T-helper 2 cell treated with Interferon-gamma antibody and Interleukin-4, amounts not matched to agents 5 μg/mL and 100 μg/mL, for 36 hours (primary cell): ENCODE data around the gene HOXB2.
A peak's percentile ranks its signal among the peaks of the same experiment; 100 is the strongest.

Source experiments
- DNase-seq: peaks from one replicate; pipeline ENCODE4 v3.0.0; 2021; ENCODE audit warnings: low spot score
- H3K27ac Mint-ChIP-seq: one replicate; pipeline ENCODE4 v1.8.0; 2021; ENCODE audit warnings: mild to moderate bottlenecking, mixed read lengths
- H3K27me3 Mint-ChIP-seq: one replicate; pipeline ENCODE4 v1.8.0; 2021; ENCODE audit warnings: low read depth, mixed read lengths
- H3K36me3 Mint-ChIP-seq: one replicate; pipeline ENCODE4 v1.8.0; 2021; ENCODE audit warnings: low read depth, mixed read lengths
- H3K4me1 Mint-ChIP-seq: one replicate; pipeline ENCODE4 v1.8.0; 2021; ENCODE audit warnings: low read depth, mixed read lengths
- H3K4me3 Mint-ChIP-seq: one replicate; pipeline ENCODE4 v1.8.0; 2022; ENCODE audit warnings: mild to moderate bottlenecking, moderate library complexity, mixed read lengths
- H3K9me3 Mint-ChIP-seq: one replicate; pipeline ENCODE4 v1.8.0; 2021; ENCODE audit warnings: mixed read lengths

HOXB2 gene

GRCh38 chr17:48545022-48545375 lies at the start of gene HOXB2:
TSS of gene HOXB2 (minus strand) at chr17:48545109. CDS start at chr17:48544911, 198 bp downstream.
- Mint-ChIP-seq H3K27me3 (peaks cover 8% of the 10 kb centered on the region), H3K4me1 (peaks cover 55% of the 10 kb centered on the region), H3K4me3 (peak within 1 kb of the TSS; percentile 98), H3K9me3 (no peaks in the 10 kb centered on the region), H3K36me3 (peaks cover 29% of the 10 kb centered on the region), H3K27ac (peak within 1 kb of the TSS; percentile 95)
- no peak for DNase-seq

- peaks cover 2% of the 10 kb centered on the region for H3K36me3 Mint-ChIP-seq
- peak overlapping the region; percentile 83 for H3K4me3 Mint-ChIP-seq
- peaks cover 89% of the 10 kb centered on the region for H3K27me3 Mint-ChIP-seq
- DNase-seq, result peak; percentile 78
- peaks cover 48% of the 10 kb centered on the region for H3K4me1 Mint-ChIP-seq
- H3K9me3 Mint-ChIP-seq, result no peaks in the 10 kb centered on the region
- no peak overlapping the region for H3K27ac Mint-ChIP-seq
Measured at GRCh38 chr17:48593840-48594537, 49.1 kb upstream of the HOXB2 start.

- H3K27ac Mint-ChIP-seq, result no peak within 1 kb of the TSS
- peaks cover 44% of the 10 kb centered on the region for H3K4me1 Mint-ChIP-seq
- no peaks in the 10 kb centered on the region for H3K9me3 Mint-ChIP-seq
- H3K27me3 Mint-ChIP-seq, result peaks cover 89% of the 10 kb centered on the region
- peaks cover 2% of the 10 kb centered on the region for H3K36me3 Mint-ChIP-seq
- no peak for DNase-seq
- peak within 1 kb of the TSS; percentile 83 for H3K4me3 Mint-ChIP-seq
Measured at GRCh38 chr17:48593126-48593829, 48.4 kb upstream of the HOXB2 start, which contains the start of gene HOXB5. TSS of gene HOXB5 (minus strand) at chr17:48593779. CDS start at chr17:48593682, 97 bp downstream.

- no peaks in the 10 kb centered on the region for H3K9me3 Mint-ChIP-seq
- peaks cover 89% of the 10 kb centered on the region for H3K27me3 Mint-ChIP-seq
- H3K27ac Mint-ChIP-seq, result no peak overlapping the region
- no peak for DNase-seq
- H3K4me3 Mint-ChIP-seq, result peak overlapping the region; percentile 83
- H3K4me1 Mint-ChIP-seq, result peaks cover 41% of the 10 kb centered on the region
- H3K36me3 Mint-ChIP-seq, result peaks cover 2% of the 10 kb centered on the region
Measured at GRCh38 chr17:48592577-48592976, 47.7 kb upstream of the HOXB2 start.

- Mint-ChIP-seq H3K4me3 (peak overlapping the region; percentile 28), H3K9me3 (no peaks in the 10 kb centered on the region), H3K27me3 (peaks cover 89% of the 10 kb centered on the region), H3K27ac (no peak overlapping the region), H3K36me3 (peaks cover 2% of the 10 kb centered on the region), H3K4me1 (peaks cover 41% of the 10 kb centered on the region)
- no peak for DNase-seq
Measured at GRCh38 chr17:48592057-48592514, 47.2 kb upstream of the HOXB2 start.

GRCh38 chr17:48591255-48592056 lies 46.5 kb upstream of the HOXB2 start:
- Mint-ChIP-seq H3K9me3 (no peaks in the 10 kb centered on the region), H3K27ac (no peak overlapping the region), H3K4me3 (no peak overlapping the region), H3K4me1 (peaks cover 39% of the 10 kb centered on the region), H3K36me3 (peaks cover 2% of the 10 kb centered on the region), H3K27me3 (peaks cover 89% of the 10 kb centered on the region)
- DNase-seq, result no peak

GRCh38 chr17:48590607-48591161 lies 45.8 kb upstream of the HOXB2 start:
- peaks cover 40% of the 10 kb centered on the region for H3K4me1 Mint-ChIP-seq
- no peaks in the 10 kb centered on the region for H3K9me3 Mint-ChIP-seq
- H3K27ac Mint-ChIP-seq, result no peak overlapping the region
- peaks cover 90% of the 10 kb centered on the region for H3K27me3 Mint-ChIP-seq
- H3K36me3 Mint-ChIP-seq, result no peaks in the 10 kb centered on the region
- H3K4me3 Mint-ChIP-seq, result no peak overlapping the region
- no peak for DNase-seq

- peaks cover 86% of the 10 kb centered on the region for H3K27me3 Mint-ChIP-seq
- DNase-seq, result no peak
- H3K4me3 Mint-ChIP-seq, result no peak within 1 kb of the TSS
- H3K27ac Mint-ChIP-seq, result no peak within 1 kb of the TSS
- no peaks in the 10 kb centered on the region for H3K9me3 Mint-ChIP-seq
- H3K36me3 Mint-ChIP-seq, result no peaks in the 10 kb centered on the region
- H3K4me1 Mint-ChIP-seq, result peaks cover 45% of the 10 kb centered on the region
Measured at GRCh38 chr17:48589831-48590606, 45.1 kb upstream of the HOXB2 start, which contains the start of gene HOXB3. TSS of gene HOXB3 (minus strand) at chr17:48590241. CDS start at chr17:48552474, 37,767 bp downstream.

GRCh38 chr17:48589060-48589830 lies 44.3 kb upstream of the HOXB2 start:
- Mint-ChIP-seq H3K27me3 (peaks cover 85% of the 10 kb centered on the region), H3K4me3 (no peak overlapping the region), H3K27ac (no peak overlapping the region)

GRCh38 chr17:48588528-48588927 lies 43.6 kb upstream of the HOXB2 start:
- no peaks in the 10 kb centered on the region for H3K9me3 Mint-ChIP-seq
- peaks cover 85% of the 10 kb centered on the region for H3K27me3 Mint-ChIP-seq
- H3K27ac Mint-ChIP-seq, result no peak overlapping the region
- no peak for DNase-seq
- H3K36me3 Mint-ChIP-seq, result no peaks in the 10 kb centered on the region
- H3K4me1 Mint-ChIP-seq, result peaks cover 46% of the 10 kb centered on the region
- H3K4me3 Mint-ChIP-seq, result no peak overlapping the region

More at GRCh38 chr17:48589060-48589830, 44.3 kb upstream of the HOXB2 start:
- Mint-ChIP-seq H3K4me1 (peaks cover 50% of the 10 kb centered on the region), H3K9me3 (no peaks in the 10 kb centered on the region), H3K36me3 (no peaks in the 10 kb centered on the region)
- no peak for DNase-seq

- Mint-ChIP-seq H3K4me3 (no peak overlapping the region), H3K27ac (no peak overlapping the region), H3K4me1 (peaks cover 44% of the 10 kb centered on the region), H3K9me3 (no peaks in the 10 kb centered on the region), H3K27me3 (peaks cover 85% of the 10 kb centered on the region), H3K36me3 (no peaks in the 10 kb centered on the region)
- no peak for DNase-seq
Measured at GRCh38 chr17:48588074-48588415, 43.1 kb upstream of the HOXB2 start.

- no peaks in the 10 kb centered on the region for H3K36me3 Mint-ChIP-seq
- H3K4me3 Mint-ChIP-seq, result peak overlapping the region; percentile 35
- DNase-seq, result no peak
- peaks cover 41% of the 10 kb centered on the region for H3K4me1 Mint-ChIP-seq
- no peak overlapping the region for H3K27ac Mint-ChIP-seq
- peaks cover 85% of the 10 kb centered on the region for H3K27me3 Mint-ChIP-seq
- no peaks in the 10 kb centered on the region for H3K9me3 Mint-ChIP-seq
Measured at GRCh38 chr17:48587276-48588073, 42.6 kb upstream of the HOXB2 start.
